Esophagus muscularis mucosa (tissue), 4 donors: ENCODE results near the gene NPC1L1. TPM values are rescaled to one million over a fixed set of nuclear protein-coding genes. Genes with fewer than 3 reads are reported as not detected.
A peak's percentile ranks its signal among the peaks of the same experiment; 100 is the strongest.
"Not testable (repeated sequence)": the region's sequence is repeated elsewhere in the genome, so short reads cannot be mapped to it uniquely, and the experiment has no call there.

Source experiments
- DNase-seq: peaks from one replicate; pipeline ENCODE4 v3.0.0-alpha.2; 2017; ENCODE audit errors: extremely low spot score
- H3K27ac ChIP-seq, 4 donors: fragments of 200-600 bp; sonication (generic); replicated peaks in 1 of 4; 1 replicate in 3 of 4; 2 replicates in 1 of 4; pipeline ENCODE4 v1.5.1; 2016 to 2019; ENCODE audit warnings: mild to moderate bottlenecking in 1 of 4
- H3K27me3 ChIP-seq, 4 donors: fragments of 200-600 bp; sonication (generic); one replicate each; pipeline versions ENCODE4 v1.5.1 to v1.6.0; 2016 to 2019
- H3K36me3 ChIP-seq, 4 donors: fragments of 200-600 bp; sonication (generic); one replicate each; pipeline ENCODE4 v1.5.1; 2016 to 2019
- H3K4me1 ChIP-seq, 4 donors: fragments of 200-600 bp; sonication (generic); one replicate each; pipeline ENCODE4 v1.5.1; 2016 to 2019
- H3K4me3 ChIP-seq, 4 donors: fragments of 200-600 bp; sonication (generic); 1 replicate in 2 of 4; 2 replicates in 2 of 4; pipeline ENCODE4 v1.5.1; 2016 to 2019; ENCODE audit warnings: mild to moderate bottlenecking in 4 of 4, moderate library complexity in 1 of 4
- H3K9me3 ChIP-seq, 4 donors: fragments of 200-600 bp; sonication (generic); 1 replicate in 3 of 4; 2 replicates in 1 of 4; pipeline ENCODE4 v1.5.1; 2016 to 2019
- EP300 ChIP-seq: sonication (generic); formaldehyde crosslinking; IDR thresholded peaks from one replicate; pipeline ENCODE4 v1.6.1; 2017; ENCODE audit warnings: antibody characterized with exemption
- POLR2A ChIP-seq: fragments of 450-650 bp; IDR thresholded peaks from one replicate; pipeline ENCODE4 v1.6.1; 2017; ENCODE audit warnings: antibody characterized with exemption, moderate library complexity, mild to moderate bottlenecking, low read depth
- POLR2AphosphoS5 ChIP-seq, 2 donors: sonication (generic); formaldehyde crosslinking; IDR thresholded peaks; one replicate each; pipeline ENCODE4 v1.6.1; 2017; ENCODE audit warnings: antibody characterized with exemption in 2 of 2
- WGBS: methylation state at CpG from one replicate; pipeline ENCODE4 v1.1.5; 2018; 5-methylcytosine and 5-hydroxymethylcytosine counted together
- intact Hi-C: fragments of 100-400 bp; cut with DNase I; formaldehyde crosslinking; loops from one replicate; pipeline ENCODE4 v1.15.1; 2023
- total RNA-seq, 4 donors: library from RNA; depleted of rRNA; stranded (reverse); fragments of >200 nt; gene quantifications; one replicate each; pipeline versions ENCODE4 v1.1.0 to v1.2.1, GENCODE V29; 2016
- TF ChIP-seq, protein P1 (sequence below), 3 experiments: fragments of 200-600 bp in 2 of 3; fragments of 450-650 bp in 1 of 3; sonication (generic) in 2 of 3; IDR thresholded peaks; one replicate each; pipeline ENCODE4 v1.5.1; 2017 to 2019; ENCODE audit warnings: antibody characterized with exemption in 3 of 3, mild to moderate bottlenecking in 2 of 3, moderate library complexity in 1 of 3

Gene NPC1L1
- total RNA-seq, 4 donors from 2014 or later = 0.17 to 0.57 TPM; not detected in 2

DNA sequence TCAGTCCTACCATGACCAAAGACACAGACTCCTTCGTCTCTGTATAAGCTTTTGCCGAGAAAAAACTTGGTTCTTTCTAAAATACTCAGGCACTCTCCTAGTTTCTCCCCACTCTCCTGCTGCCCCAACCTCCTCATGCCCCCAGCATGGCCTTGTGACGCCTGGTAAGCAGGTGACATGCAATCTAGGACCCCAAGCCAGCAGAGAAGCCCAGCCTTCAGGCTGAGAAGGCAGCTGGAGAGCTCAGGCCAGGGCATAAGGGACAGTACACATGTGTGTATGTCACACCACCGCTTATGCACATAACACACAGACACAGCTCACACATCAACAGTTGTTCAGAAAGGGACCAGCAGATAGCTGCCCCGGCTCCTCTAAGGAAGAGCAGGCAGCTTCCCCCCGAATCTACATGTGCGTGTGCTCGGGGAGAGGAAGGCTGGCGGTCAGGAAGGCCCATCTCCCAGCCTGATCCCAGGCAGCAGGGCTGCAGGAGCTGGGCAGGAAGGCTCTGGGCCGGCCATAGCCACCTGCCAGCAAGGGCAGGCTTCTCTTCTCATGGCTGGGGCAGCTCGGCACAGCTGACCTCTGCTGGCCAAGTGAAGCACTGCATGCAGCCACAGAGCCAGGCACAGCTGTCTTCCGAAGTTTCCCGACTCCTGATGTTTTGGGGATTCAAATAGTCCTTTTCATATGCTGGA, 24.1 kb upstream of the NPC1L1 start:
- intact Hi-C loops = loop anchor here (2.0 to 5.0 kb wide), 2 partner anchors 74 to 323 kb away; partner anchors contain the start of gene NUDCD3
- Histone ChIP-seq H3K4me1 (peaks cover 4 to 17% (median 11%) of the 10 kb centered on the region in 4 donors), H3K4me3 (no peak overlapping the region), H3K36me3 (peaks cover 49 to 74% (median 71%) of the 10 kb centered on the region in 4 donors), H3K9me3 (no peaks in the 10 kb centered on the region), H3K27me3 (no peaks in the 10 kb centered on the region), H3K27ac (peak overlapping the region in 2 of 4 donors; percentile 19 to 34)
- no peak for DNase-seq
- TF ChIP-seq POLR2AphosphoS5 (IDR thresholded peaks at IDR 0.05) = peak in 1 of 2 donors; percentile 32
- TF ChIP-seq, protein P1, sequence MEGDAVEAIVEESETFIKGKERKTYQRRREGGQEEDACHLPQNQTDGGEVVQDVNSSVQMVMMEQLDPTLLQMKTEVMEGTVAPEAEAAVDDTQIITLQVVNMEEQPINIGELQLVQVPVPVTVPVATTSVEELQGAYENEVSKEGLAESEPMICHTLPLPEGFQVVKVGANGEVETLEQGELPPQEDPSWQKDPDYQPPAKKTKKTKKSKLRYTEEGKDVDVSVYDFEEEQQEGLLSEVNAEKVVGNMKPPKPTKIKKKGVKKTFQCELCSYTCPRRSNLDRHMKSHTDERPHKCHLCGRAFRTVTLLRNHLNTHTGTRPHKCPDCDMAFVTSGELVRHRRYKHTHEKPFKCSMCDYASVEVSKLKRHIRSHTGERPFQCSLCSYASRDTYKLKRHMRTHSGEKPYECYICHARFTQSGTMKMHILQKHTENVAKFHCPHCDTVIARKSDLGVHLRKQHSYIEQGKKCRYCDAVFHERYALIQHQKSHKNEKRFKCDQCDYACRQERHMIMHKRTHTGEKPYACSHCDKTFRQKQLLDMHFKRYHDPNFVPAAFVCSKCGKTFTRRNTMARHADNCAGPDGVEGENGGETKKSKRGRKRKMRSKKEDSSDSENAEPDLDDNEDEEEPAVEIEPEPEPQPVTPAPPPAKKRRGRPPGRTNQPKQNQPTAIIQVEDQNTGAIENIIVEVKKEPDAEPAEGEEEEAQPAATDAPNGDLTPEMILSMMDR (IDR thresholded peaks at IDR 0.05) = peak in 2 of 3 experiments; percentile 93 to 94
- no peak for TF ChIP-seq EP300
- no peak for TF ChIP-seq POLR2A
- 46% methylated on average over 9 of the region's 13 CpGs for WGBS

DNA sequence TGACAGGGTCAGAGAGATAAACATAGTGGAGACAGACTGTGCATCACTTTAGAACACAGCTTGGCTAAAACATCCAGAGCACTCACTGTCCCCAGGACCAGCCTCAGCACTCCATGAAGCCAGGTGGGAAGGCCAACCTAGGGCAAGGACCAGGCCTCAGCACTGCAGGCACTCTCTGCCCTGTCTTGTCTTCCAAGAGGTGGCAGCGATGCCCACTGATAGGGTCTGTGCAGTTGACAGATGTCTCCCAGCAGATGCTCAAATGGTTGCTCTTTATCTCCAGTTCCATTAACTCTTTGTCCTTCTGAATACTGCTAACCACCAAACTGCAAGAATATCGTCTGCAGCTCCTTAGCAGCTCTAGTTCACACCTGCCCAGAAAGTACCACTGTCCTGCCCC, 23.5 kb upstream of the NPC1L1 start:
- peaks cover 43 to 68% (median 64%) of the 10 kb centered on the region in 4 donors for H3K36me3 ChIP-seq
- WGBS = 75% methylated on average over 1 of the region's 2 CpGs
- no peaks in the 10 kb centered on the region for H3K9me3 ChIP-seq
- H3K27ac ChIP-seq = no peak overlapping the region
- H3K27me3 ChIP-seq = no peaks in the 10 kb centered on the region
- intact Hi-C loops = loop anchor here (2.0 to 5.0 kb wide), 2 partner anchors 74 to 322 kb away; partner anchors contain the start of gene NUDCD3
- peaks cover 4 to 17% (median 11%) of the 10 kb centered on the region in 4 donors for H3K4me1 ChIP-seq
- DNase-seq = no peak
- TF ChIP-seq, protein P1 (IDR thresholded peaks at IDR 0.05) = no peak
- no peak for TF ChIP-seq POLR2AphosphoS5 (IDR thresholded peaks at IDR 0.05)
- no peak for TF ChIP-seq EP300
- TF ChIP-seq POLR2A = no peak
- H3K4me3 ChIP-seq = no peak overlapping the region

DNA sequence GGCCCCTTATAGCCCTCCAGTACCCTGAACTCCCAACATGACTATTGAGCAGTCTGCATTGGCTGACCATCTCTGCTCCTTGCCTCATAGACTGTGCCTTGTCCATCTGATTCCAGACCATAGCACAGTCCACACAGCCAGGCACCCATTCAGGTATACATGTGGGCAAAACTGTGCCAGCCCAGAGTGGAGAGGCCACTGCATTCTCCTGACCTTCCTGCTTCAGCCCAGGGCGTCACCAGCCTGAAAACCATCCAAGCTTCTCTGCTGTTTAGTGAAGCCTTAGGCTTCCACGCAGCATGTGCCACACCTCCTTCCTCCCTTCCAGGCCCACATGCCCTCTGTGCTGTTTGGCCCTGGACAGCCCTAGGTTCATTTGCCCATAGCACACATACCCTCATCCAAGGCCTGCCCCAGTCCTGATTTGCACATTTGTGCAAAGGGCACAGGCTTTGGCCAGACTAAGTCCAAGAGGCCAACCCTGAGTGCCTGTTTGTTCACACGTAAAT, 22.1 kb upstream of the NPC1L1 start:
- TF ChIP-seq EP300 (no peak), POLR2A (no peak), POLR2AphosphoS5 (IDR thresholded peaks at IDR 0.05) (no peak)
- TF ChIP-seq, protein P1 (IDR thresholded peaks at IDR 0.05) = no peak
- no peak for DNase-seq
- Histone ChIP-seq H3K4me3 (no peak overlapping the region), H3K27ac (no peak overlapping the region), H3K9me3 (no peaks in the 10 kb centered on the region), H3K4me1 (peaks cover 4 to 17% (median 11%) of the 10 kb centered on the region in 4 donors), H3K27me3 (no peaks in the 10 kb centered on the region), H3K36me3 (peaks cover 29 to 54% (median 51%) of the 10 kb centered on the region in 4 donors)
- WGBS = 59% methylated on average over 2 of the region's 3 CpGs
- intact Hi-C loops = no loop called here

DNA sequence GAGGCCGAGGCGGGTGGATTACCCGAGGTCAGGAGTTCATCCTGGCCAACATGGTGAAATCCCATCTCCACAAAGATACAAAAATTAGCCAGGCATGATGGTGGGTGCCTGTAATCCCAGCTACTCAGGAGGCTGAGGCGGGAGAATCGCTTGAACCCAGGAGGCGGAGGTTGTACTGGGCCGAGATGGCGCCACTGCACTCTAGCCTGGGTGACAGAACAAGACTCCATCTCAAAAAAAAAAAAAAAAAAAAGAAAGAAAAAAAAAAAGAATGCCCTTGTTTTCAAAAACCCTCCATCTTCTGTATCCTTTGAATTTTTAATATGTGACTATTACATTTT, 21.5 kb upstream of the NPC1L1 start:
- H3K4me3 ChIP-seq, H3K27me3 ChIP-seq, DNase-seq, H3K9me3 ChIP-seq, intact Hi-C loops, H3K27ac ChIP-seq: not testable (repeated sequence)
- Histone ChIP-seq H3K36me3 (peaks cover 22 to 48% (median 44%) of the 10 kb centered on the region in 4 donors), H3K4me1 (peaks cover 4 to 17% (median 11%) of the 10 kb centered on the region in 4 donors)
- WGBS = 98% methylated on average over 5 of the region's 8 CpGs

DNA sequence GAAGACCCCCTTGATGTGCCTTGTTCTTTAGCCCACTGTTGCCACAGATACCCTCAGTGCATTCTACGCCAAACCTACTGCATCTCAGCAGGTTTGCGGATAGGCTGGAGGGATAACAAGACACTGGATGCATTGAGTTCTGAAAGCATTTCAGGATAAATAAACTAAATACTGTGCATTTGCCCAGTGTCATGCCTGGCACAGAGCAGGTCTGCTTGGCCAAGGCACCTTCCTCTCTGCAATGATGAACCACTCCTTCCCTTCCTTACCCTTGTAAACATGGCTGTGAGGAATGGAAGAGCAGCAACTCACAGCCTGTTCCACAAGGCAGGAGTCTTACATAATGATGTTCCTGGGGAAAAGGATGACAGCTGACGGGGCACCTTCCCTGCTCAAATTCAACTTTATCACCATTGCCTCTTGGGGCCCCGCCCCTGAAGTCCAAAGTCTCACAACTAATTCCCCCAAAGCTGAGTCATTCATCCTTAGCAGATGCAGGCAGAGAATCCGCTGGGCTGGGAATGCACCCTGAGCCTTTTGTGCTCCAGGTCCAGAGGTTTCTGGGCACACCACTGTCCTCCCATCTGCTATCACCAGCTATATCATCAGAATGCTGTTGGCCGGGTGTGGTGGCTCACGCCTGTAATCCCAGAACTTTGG, 21.0 kb upstream of the NPC1L1 start:
- H3K27me3 ChIP-seq = no peaks in the 10 kb centered on the region
- H3K4me1 ChIP-seq = peaks cover 4 to 17% (median 11%) of the 10 kb centered on the region in 4 donors
- H3K27ac ChIP-seq = no peak overlapping the region
- H3K36me3 ChIP-seq = peaks cover 17 to 43% (median 39%) of the 10 kb centered on the region in 4 donors
- TF ChIP-seq, protein P1 (IDR thresholded peaks at IDR 0.05) = no peak
- TF ChIP-seq EP300 = no peak
- no peak for TF ChIP-seq POLR2A
- TF ChIP-seq POLR2AphosphoS5 (IDR thresholded peaks at IDR 0.05) = peak in 1 of 2 donors; percentile 35
- no peak for DNase-seq
- no peak overlapping the region for H3K4me3 ChIP-seq
- intact Hi-C loops = no loop called here
- 82% methylated on average over 7 of the region's 7 CpGs for WGBS
- H3K9me3 ChIP-seq = no peaks in the 10 kb centered on the region
